Psoas muscle (tissue), 8 donors: Measurements from ENCODE around the gene AMFR. TPM values are rescaled to one million over a fixed set of nuclear protein-coding genes. Genes with fewer than 3 reads are reported as not detected.
"Not testable (repeated sequence)": the region's sequence is repeated elsewhere in the genome, so short reads cannot be mapped to it uniquely, and the experiment has no call there.

Experiments
- ATAC-seq, 4 donors: fragments of 200-7000 bp; cut with Tn5 transposase; one replicate each; pipeline ENCODE4 v1.9.1; 2020; ENCODE audit warnings: moderate library complexity in 3 of 4, mild to moderate bottlenecking in 2 of 4
- DNase-seq, 2 donors: peaks; one replicate each; pipeline ENCODE4 v3.0.0-alpha.2; 2020
- H3K27ac ChIP-seq: fragments of 200-600 bp; one replicate; pipeline ENCODE4 v1.8.0; 2022
- H3K27me3 ChIP-seq, 3 donors: fragments of 200-600 bp in 1 of 3; one replicate each; pipeline versions ENCODE4 v1.6.1 to v1.8.0; 2013 to 2022; ENCODE audit warnings: low read length in 2 of 3, mild to moderate bottlenecking in 2 of 3, moderate library complexity in 1 of 3; ENCODE audit not compliant: insufficient read depth in 3 of 3
- H3K36me3 ChIP-seq, 2 donors: fragments of 200-600 bp in 1 of 2; one replicate each; pipeline versions ENCODE4 v1.6.1 to v1.8.0; 2013 to 2022; ENCODE audit warnings: low read depth in 1 of 2, mild to moderate bottlenecking in 1 of 2, moderate library complexity in 1 of 2; ENCODE audit not compliant: insufficient read depth in 1 of 2
- H3K4me1 ChIP-seq: fragments of 200-600 bp; one replicate; pipeline ENCODE4 v1.8.0; 2022
- H3K4me3 ChIP-seq: fragments of 200-600 bp; one replicate; pipeline ENCODE4 v1.8.0; 2022; ENCODE audit warnings: mild to moderate bottlenecking
- H3K9me3 ChIP-seq: fragments of 200-600 bp; one replicate; pipeline ENCODE4 v1.8.0; 2022
- WGBS, 3 donors: extraction: QIAGEN DNeasy Blood & Tissue Kit; methylation state at CpG; one replicate each; pipeline versions ENCODE4 v1.1.6 to v1.1.7; 2013; 5-methylcytosine and 5-hydroxymethylcytosine counted together
- intact Hi-C, 2 donors: fragments of 100-400 bp; cut with DNase I; formaldehyde crosslinking; loops; one replicate each; pipeline versions ENCODE4 v1.11.0 to v1.14.2; 2022
- polyA plus RNA-seq, 3 donors: library from polyadenylated mRNA; stranded (reverse); fragments of 200-250 nt; gene quantifications; one replicate each; pipeline ENCODE4 v1.2.3, GENCODE V29; 2013
- total RNA-seq, 4 donors: library from RNA; stranded (reverse); fragmentation: NEBNext Ultra II Directional in 2 of 4; extraction: Animal tissue kit (Norgen Biotek cat#: 25700) in 2 of 4; gene quantifications; one replicate each; pipeline versions ENCODE4 v1.2.1 to v1.2.4, GENCODE V29; 2021 to 2023
- TF ChIP-seq, protein P1 (sequence below): fragments of 200-600 bp; IDR thresholded peaks from one replicate; pipeline ENCODE4 v1.8.0; 2022; ENCODE audit warnings: antibody characterized with exemption
- donor health status: healthy with polysubstance abuse.
- donor health status: DM: no; HTN: no; CAD: no; lungs with moderate emphysema.
- donor health status: Bipolar disorder and iron deficiency.
- donor health status: healthy.
- donor health status: DM: yes; HTN: yes; CAD: no.
- donor health status: DM: no; HTN: no; CAD: no.
- donor health status: DM: no; HTN: no; CAD: no.
- donor health status: DM: yes; HTN: yes; CAD: no.

Gene AMFR
- total and polyA plus RNA-seq, 7 donors = 106 to 453 (median 193) TPM

DNA sequence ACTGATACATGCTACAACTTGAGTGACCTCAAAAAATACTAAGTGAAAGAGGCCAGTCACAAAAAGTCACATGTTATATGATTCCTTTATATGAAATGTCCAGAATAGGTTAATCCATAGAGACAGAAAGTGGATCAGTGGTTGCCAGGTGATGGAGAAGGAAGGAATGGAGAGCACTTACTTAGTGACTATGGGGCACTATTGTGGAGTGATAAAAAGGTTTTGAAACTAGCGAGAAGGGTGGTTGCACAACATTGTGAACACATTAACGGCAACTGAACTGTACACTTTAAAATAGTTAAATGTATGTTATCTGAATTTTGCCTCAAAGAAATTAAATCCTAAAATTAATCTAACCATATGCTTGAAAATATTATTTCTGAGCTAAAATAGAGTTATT lies 25.9 kb downstream of the AMFR start:
- ATAC-seq = peak; percentile 47 to 71 (median 51)
- Histone ChIP-seq H3K4me1 (peaks cover 16% of the 10 kb centered on the region), H3K27ac (peak overlapping the region; percentile 70), H3K4me3 (no peak overlapping the region), H3K9me3 (no peaks in the 10 kb centered on the region), H3K27me3 (no peaks in the 10 kb centered on the region), H3K36me3 (peaks cover 10 to 45% of the 10 kb centered on the region in 2 donors)
- TF ChIP-seq, protein P1, sequence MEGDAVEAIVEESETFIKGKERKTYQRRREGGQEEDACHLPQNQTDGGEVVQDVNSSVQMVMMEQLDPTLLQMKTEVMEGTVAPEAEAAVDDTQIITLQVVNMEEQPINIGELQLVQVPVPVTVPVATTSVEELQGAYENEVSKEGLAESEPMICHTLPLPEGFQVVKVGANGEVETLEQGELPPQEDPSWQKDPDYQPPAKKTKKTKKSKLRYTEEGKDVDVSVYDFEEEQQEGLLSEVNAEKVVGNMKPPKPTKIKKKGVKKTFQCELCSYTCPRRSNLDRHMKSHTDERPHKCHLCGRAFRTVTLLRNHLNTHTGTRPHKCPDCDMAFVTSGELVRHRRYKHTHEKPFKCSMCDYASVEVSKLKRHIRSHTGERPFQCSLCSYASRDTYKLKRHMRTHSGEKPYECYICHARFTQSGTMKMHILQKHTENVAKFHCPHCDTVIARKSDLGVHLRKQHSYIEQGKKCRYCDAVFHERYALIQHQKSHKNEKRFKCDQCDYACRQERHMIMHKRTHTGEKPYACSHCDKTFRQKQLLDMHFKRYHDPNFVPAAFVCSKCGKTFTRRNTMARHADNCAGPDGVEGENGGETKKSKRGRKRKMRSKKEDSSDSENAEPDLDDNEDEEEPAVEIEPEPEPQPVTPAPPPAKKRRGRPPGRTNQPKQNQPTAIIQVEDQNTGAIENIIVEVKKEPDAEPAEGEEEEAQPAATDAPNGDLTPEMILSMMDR = no peak
- WGBS, 3 donors = 44 to 84% (median 60%) methylated on average over 2 of the region's 2 CpGs
- intact Hi-C loops = no loop called here
- DNase-seq = no peak

DNA sequence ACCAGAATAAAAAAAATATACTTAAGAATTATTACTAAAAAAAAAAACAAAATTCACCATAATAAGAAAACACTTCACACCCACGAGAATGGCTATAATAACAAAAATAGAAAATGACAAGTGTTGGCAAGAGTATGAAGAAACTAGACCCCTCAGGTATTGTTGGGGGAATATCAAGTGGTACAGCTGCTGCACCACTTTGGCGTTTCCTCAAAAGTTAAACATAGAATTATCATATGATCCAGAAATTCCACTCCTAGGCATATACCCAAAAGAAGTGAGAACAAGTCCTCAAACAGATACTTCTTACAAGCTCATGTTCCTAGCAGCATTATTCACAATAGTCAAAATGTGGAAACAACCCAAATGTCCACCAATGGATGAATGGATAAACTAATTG lies 26.3 kb downstream of the AMFR start:
- peaks cover 8 to 41% of the 10 kb centered on the region in 2 donors for H3K36me3 ChIP-seq
- peaks cover 16% of the 10 kb centered on the region for H3K4me1 ChIP-seq
- no peaks in the 10 kb centered on the region for H3K27me3 ChIP-seq
- H3K4me3 ChIP-seq = peak overlapping the region; percentile 3
- TF ChIP-seq, protein P1 = no peak
- ATAC-seq (peak; percentile 71 to 88 (median 81)), DNase-seq (no peak)
- peak overlapping the region; percentile 70 for H3K27ac ChIP-seq
- intact Hi-C loops = no loop called here
- 20 to 29% (median 27%) methylated on average over 2 of the region's 2 CpGs for WGBS, 3 donors
- H3K9me3 ChIP-seq = no peaks in the 10 kb centered on the region

DNA sequence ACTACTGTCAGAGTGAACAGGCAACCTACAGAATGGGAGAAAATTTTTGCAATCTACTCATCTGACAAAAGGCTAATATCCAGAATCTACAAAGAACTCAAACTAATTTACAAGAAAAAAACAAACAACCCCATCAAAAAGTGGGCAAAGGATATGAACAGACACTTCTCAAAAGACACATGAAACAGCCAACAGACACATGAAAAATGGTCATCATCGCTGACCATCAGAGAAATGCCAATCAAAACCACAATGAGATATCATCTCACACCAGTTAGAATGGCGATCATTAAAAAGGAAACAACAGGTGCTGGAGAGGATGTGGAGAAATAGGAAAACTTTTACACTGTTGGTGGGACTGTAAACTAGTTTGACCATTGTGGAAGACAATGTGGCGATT lies 28.6 kb downstream of the AMFR start:
- ATAC-seq, H3K9me3 ChIP-seq, intact Hi-C loops, H3K4me3 ChIP-seq, H3K27me3 ChIP-seq, DNase-seq: not testable (repeated sequence)
- WGBS, 3 donors = 66 to 93% (median 79%) methylated on average over 3 of the region's 3 CpGs
- Histone ChIP-seq H3K4me1 (peaks cover 16% of the 10 kb centered on the region), H3K36me3 (peaks cover 2 to 25% of the 10 kb centered on the region in 2 donors), H3K27ac (peak overlapping the region; percentile 50)

DNA sequence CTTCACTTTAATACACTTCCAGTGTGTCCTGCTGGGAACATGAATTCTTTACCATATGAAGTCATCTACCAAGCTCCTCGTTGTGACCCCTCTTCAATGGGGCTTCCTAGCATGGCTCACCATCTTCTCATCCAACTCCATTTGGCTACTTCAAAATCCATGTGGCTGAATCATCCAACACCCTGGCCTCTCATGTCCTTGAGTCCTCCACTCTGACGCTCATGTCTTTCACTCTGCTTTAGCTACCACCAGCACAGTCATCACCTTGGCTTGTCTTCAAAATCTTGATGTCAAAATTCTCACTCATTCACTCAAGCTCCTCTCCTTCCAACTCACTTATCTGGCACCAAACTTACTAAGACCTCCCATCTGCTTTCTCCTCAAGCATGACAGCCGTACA lies 35.8 kb downstream of the AMFR start:
- peaks cover 10% of the 10 kb centered on the region for H3K4me1 ChIP-seq
- TF ChIP-seq, protein P1 = no peak
- ATAC-seq = peak; percentile 79 to 97 (median 90)
- no peaks in the 10 kb centered on the region for H3K27me3 ChIP-seq
- H3K4me3 ChIP-seq = no peak overlapping the region
- intact Hi-C loops = no loop called here
- 62 to 79% (median 78%) methylated on average over 3 of the region's 3 CpGs for WGBS, 3 donors
- H3K27ac ChIP-seq = peak overlapping the region; percentile 21
- peaks cover 5 to 68% of the 10 kb centered on the region in 2 donors for H3K36me3 ChIP-seq
- H3K9me3 ChIP-seq = no peaks in the 10 kb centered on the region
- DNase-seq = no peak

DNA sequence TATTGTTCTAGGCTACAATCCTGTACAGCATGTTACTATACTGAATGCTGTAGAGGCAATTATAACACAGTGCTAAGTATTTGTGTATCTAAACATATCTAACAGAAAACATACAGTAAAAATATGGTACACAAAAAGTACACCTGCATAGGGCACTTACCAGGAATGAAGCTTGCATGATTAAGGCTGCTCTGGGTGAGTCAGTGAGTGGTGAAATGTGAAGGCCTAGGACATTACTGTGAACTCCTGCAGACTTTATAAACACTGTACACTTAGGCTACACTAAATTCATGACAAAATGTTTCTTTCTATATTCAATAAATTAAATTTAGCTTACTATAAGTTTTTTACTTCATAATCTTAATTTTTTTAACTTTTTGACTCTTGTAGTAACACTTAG lies 37.1 kb downstream of the AMFR start:
- ATAC-seq = peak in 2 of 4 donors; percentile 41 to 43
- Histone ChIP-seq H3K36me3 (peaks cover 5 to 82% of the 10 kb centered on the region in 2 donors), H3K4me1 (peaks cover 10% of the 10 kb centered on the region), H3K4me3 (no peak overlapping the region), H3K27ac (no peak overlapping the region), H3K9me3 (no peaks in the 10 kb centered on the region), H3K27me3 (no peaks in the 10 kb centered on the region)
- intact Hi-C loops = no loop called here
- TF ChIP-seq, protein P1 = no peak
- no peak for DNase-seq
